GM18499 (cell line): ENCODE measurements around the gene TUBB1.
"Not testable (repeated sequence)": the region's sequence is repeated elsewhere in the genome, so short reads cannot be mapped to it uniquely, and the experiment has no call there.

Source experiments
- ATAC-seq: cut with Tn5 transposase; IDR thresholded peaks from one replicate; pipeline ENCODE4 v1.9.1; 2021; ENCODE audit warnings: moderate number of reproducible peaks; ENCODE audit not compliant: insufficient read depth, unreplicated experiment

The TUBB1 gene

DNA sequence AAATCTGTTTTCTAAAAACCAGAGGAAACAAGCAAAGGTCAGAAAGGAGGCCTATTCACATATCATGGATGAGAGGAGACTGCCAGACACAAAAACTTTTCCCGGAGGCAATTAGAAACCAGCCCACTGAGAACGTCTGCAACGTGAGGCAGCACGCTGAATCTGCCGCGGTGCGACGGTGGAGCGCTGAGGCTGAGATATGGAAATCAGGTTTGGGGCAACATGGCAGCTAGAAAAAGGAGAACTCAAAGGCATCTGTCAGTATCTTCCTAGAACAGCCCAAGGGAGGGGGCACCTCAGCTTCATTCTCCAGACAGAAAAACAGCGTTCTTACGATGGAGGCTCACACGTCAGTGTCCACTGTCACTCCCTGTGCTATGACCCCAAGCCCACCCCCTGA lies 18.2 kb downstream of the TUBB1 start:
- no peak for ATAC-seq

DNA sequence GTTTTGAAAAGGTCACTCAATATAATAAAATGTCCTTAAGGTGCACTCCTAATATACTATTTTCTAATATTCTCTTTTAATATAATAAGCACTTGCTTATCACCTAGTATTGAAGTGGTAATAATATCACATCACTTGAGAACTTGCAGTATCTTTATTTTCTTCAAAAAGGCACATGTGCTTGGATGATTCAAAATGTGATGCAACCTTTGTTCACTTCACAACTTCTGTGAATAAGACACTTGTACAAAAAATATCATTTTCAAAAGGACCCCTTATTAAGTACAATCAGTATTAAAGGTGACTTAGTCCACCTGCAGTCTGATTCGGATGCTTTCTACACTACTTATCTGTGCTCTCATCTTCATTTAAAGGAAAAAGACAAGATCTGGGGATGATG lies 20.0 kb downstream of the TUBB1 start:
- ATAC-seq = no peak

DNA sequence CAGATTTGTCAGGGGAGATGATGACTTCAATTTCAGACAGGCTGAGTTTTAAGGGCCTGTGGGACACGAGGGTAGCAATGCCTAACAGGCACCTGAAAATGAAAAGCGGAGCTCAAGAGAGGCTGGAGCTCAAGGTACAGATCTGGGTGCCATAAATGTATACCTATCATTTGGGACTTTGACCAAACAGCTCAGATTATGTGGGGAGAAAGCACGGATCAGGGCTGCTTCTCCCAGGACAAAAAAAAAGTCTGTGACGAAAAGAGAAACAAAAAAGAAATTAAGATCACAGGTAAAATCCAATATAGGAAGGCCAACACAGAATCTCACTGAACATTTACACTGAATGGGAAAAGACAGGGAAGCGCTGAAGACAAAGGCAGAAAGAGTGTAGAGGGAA lies 21.4 kb downstream of the TUBB1 start:
- ATAC-seq = no peak

DNA sequence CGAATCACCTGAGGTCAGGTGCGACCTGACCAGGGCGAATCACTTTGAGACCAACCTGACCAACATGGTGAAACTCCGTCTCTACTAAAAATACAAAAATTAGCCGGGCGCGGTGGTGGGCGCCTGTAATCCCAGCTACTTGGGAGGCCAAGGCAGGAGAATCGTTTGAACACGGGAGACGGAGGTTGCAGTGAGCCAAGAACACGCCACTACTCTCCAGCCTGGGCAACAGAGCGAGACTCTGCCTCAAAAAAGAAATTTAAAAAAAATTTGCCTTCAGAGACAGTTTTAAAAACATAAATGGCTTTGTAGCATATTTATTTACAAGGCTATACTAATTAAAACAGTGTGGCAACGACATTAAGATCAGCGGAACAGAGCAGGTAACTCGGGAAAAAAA lies 22.3 kb downstream of the TUBB1 start:
- ATAC-seq = not testable (repeated sequence)

DNA sequence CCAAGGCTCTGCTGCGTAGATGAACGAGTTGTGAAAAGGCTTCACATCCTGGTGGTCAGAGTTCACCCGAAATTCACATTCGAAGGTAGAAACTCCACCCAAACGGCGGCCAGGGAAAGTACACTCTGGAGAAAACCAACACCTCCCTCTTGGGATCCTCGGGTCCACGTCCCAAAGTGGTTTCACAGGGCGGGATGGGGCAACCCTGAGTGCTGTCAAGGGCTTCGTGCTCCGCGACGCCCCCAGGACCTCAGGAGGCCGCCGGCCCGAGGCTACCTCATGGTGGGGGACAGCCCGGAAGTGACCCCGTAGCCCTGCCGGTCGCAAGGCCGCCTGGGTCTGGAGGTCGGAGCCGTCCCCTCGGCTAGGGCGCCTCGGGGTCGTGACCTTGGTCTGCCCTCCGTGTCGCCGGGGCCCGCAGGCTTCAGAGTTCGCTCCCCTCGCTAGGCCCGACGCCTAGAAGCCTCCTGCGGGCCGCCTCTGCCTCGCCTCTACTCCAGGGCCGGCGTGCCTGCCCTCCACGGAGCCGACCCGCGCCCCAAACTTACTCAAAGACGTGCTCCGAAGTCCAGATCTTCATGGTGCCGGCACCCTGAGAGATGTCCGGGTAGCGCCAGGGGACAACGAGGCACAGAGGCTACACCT lies 23.0 kb downstream of the TUBB1 start, which contains the start of gene PRELID3B:
Gene PRELID3B (minus strand): TSS at position 636 of the 645 bp plus-strand sequence. CDS start 56 bp downstream, at position 580.
- ATAC-seq = peak; percentile 7

DNA sequence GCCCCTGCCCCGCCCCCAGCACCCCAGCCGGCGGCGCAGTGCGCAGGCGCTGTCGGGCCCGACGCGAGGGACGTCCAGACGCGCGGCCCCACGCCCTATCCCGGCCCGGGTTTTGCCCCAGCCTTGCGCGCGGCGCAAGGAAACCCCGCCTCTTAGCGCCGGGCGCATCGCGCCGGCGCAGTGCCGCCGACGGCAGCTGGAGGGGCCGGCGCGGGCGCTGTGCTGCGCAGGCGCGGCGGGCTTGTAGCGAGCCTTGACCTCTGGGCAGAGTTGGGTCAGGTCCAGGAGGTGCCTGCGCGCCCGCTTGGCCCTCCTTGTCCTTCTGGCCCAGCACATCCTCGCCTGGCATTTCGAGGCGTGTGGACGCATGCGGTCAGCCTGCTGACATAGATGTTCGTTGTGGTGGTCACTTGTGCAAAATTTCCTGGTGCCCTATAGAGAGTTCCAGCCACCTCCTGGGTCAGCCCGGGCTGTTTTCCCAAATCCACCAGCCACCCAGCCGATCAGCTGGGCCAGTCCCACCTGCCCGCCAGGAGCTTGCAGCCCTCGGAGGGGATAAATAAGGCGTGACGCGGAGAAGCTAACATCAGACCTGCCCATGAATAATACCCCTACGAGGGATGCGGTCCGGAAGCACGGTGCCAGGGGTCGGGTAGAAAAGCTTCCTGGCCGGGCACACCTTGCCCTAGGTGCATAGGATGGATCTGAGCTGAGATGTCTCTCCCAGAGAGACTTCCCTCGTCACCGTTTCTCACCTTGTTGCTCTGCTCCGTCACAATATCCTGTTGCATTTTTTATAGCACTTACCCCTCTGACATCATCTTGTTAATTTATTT lies 23.8 kb downstream of the TUBB1 start:
- peak; percentile 73 for ATAC-seq

DNA sequence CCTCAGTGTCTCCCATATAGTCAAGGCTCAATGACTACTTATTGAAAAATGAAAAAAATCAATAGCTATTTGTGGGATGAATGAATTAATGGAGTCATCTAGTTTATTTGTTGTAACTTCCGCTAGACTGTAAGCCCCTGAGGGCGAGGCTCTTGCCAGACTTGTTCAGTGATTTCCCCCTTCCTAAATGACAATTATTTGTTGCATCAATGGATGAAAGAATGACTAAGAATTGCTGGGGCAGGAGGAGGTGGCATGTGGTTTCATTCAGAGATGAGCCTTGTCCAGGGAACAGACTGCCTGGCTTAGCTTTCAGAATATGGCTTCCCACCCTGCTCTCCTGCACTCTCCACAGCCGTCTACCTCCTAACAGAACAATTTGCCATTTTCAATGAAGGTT lies 24.5 kb downstream of the TUBB1 start:
- ATAC-seq = no peak

DNA sequence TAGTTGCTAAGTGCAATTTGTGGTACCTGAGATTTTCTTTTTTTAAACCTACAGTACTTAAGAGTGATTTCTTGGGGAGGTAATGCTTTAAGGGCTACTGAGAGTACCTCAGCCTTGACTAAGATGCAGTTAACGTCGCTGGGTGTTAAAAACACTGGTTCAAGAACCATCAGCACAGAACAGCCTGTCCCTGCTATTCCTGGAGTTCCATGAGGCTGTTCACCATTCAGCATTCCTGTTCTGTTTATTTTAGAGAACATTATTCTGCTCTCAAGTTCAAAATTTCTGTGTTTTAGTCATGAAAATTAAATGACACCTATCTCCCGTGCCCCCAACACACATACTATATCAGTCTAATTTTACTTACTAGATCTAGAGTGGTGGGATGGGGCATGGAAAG lies 25.1 kb downstream of the TUBB1 start:
- ATAC-seq = no peak

DNA sequence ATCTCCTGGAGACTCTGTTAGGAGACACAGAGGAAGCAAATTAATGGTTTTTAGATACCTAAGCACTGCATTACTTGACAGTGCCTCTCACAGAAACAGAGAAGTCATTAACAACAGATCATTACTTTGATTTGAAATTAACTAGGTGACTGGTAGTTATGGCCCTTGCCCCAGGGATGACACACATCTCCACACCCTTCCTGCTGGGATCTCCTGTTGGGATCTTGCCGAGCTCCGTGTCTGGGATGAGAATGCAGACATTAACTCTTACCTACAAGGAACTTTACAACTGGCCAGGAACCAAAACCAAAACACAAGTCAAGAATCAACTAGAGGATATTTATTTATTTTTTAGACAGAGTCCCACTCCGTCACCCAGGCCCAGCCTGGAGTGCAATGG lies 25.6 kb downstream of the TUBB1 start:
- ATAC-seq = no peak

DNA sequence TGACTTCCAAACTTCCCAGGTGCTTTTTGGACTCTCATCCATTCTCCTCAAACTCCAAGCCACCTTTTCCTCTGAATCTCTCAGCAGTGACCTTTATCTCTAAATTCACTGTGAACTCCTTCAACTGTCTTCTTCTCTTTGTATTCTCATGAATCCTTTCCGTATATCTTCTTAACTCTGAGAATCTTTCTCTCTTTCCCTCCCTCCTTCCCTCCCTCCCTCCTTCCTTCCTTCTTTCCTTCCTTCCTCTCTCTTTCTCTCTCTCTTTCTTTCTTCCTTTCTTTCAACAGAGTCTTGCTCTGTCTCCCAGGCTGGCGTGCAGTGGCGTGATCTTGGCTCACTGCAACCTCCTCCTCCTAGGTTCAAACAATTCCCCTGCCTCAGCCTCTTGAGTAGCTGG lies 27.6 kb downstream of the TUBB1 start:
- no peak for ATAC-seq

DNA sequence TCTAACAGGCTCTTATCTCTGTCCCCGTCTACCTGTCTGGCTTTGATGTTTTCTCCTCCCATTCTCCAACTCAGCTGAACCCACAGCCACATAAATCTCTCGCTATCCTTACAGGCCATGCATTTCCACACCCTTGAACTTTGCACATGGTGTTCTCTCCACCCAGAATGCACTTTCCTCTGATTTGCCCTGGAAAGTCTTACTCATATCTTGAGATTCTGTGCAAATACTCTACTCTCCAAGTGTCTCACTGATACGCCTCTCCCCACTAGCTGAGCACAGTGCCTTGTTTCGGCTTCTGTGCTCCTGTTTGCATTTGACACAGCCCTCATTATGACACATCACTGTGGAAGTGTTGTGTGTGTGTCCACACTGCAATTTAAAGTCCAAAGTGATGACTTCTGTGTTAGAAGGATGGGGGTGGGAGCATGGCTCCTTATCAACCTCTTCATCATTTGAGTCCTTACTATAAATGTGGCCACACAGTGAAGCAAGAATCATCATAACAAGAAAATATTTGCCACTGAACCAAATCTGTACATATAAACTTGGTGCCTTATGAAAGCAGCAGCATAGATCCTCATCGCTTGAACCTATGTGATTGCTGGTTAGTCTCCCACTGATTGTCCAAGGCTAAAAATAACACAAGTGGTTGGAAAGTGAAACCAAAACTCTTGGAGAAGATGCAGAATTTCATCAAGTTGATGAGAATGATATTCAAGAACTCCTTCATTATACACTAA lies 28.9 kb downstream of the TUBB1 start:
- ATAC-seq = no peak

DNA sequence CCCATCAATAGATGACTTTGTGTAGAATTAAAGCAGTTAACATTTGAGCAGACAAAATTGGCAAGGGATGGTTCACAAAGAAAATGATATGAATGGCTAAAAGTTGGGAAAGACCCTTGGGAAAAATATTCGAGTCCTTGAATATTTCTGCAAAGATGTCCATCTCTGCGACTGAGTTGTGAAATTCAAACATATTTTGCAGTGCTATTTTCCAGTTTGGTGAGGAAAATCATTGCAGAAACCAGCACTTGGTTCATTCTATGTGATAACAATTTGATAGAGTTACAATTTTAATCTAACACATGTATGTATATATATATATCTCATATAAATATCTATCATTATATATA lies 29.4 kb downstream of the TUBB1 start:
- no peak for ATAC-seq

DNA sequence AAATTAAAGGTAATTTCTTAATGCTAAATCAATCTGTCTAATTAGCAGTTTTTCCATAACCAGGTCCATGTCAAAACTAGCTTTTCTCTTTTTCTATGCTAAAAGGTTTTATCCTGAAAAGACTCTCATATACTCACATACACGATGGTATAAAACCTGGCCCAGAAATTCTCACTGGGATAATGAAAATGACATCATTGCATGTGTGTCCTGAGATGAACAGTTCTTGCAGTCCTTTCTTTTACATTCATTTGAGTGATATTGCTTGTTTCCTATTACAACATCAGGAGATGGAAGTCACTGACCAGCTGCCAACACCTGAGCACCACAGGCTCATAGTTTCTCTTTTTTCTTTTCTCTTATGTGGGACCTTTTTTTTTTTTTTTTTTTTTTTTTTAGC lies 31.2 kb downstream of the TUBB1 start:
- ATAC-seq = no peak

DNA sequence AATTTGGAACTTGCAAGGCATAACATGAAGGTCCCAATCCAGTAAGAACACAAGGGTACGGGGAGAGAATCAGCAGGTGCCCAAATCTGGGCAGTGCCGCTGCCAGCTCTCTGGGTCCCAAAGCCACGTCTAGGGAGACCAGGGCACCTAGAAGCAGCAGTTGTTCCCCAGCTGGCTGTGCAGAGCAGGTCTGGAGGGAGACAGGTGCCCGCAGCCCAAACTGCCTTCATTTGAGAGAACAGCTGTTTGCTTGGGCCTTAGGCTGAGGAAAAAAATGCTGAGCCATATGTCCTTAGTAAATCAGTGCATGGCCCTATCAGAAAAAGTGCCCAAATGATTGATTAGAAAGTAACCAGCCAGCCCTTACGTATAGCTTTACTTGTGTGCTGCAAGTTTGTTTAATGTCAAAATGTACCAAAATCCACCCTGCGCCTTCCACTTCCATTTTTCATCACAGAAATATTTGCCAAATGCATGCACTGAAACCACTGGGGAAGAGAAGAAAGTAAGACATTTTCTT lies 32.5 kb downstream of the TUBB1 start:
- ATAC-seq = no peak

DNA sequence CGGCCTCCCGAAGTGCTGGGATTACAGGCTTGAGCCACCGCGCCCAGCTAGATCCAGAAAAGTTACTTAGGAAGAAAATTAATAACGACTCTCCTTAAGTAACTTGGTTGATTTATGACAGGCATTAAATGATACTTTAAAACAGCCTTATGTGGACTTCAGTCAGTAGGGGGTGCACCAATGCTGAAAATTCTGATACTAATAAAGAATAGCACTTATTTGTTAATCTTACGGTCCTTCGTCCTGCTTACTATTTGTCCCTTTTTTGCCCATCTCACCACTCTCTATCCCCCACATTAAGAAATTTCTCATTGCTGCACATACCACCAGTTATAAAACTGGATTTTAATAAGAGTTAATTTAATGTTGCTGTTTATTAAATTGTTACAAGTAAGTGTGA lies 36.1 kb downstream of the TUBB1 start:
- no peak for ATAC-seq

DNA sequence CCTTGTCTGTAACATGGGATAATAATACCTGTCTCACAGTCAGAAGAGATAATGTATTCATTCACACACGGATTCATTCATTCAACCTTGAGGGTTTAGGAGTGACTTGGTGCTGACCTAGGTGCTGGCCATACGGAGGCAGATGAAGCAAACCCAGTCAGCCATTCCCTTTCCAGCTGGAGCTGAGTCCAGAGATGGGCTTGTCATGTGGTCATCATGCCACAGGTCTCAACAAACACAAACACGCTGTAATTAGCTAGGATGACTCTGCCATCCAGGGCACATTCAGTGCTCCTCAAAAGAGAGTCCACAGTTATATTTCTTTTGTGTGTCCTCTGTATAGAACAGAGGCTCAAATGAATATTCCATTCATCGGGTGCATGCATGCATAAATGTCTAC lies 42.9 kb downstream of the TUBB1 start:
- ATAC-seq = no peak

DNA sequence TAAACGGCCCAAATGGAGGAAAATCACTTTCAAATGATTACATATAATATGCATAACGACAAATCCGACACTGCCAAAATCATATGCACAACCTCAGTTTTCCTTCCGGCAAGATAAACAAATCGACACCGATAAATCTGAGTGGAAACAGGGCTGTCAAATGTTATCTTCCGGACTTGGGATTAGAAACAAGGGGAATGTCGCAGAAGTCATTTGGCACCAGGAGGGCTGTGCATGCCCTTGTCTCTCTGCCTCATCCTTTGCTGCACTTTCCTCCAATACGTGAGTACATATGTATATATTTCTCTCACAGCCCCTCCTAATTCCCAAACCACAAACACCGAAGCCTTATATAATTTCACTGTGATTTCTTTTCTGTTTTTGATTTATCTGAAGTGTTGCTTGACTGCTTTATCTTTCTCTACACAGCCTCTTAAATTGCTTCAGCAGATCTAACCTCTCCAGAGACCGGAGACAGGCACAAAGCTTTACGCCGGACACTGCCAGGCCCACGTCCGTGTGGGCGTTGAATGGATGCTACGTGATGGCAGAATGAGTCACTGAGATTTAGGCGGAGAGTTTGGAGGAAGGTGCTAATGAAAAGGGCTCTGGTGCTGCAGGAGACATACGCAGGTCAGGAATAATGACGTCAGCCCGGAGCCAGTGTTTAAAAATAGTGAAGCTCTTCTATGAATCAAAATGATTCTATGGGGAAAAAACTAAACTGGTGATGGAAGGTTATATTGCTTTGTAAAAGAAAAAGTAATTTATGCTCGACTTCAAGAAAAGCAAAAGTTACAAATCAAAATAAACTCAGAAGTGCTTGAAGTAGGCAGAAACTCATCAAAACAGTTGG lies 44.4 kb downstream of the TUBB1 start:
- ATAC-seq = no peak

DNA sequence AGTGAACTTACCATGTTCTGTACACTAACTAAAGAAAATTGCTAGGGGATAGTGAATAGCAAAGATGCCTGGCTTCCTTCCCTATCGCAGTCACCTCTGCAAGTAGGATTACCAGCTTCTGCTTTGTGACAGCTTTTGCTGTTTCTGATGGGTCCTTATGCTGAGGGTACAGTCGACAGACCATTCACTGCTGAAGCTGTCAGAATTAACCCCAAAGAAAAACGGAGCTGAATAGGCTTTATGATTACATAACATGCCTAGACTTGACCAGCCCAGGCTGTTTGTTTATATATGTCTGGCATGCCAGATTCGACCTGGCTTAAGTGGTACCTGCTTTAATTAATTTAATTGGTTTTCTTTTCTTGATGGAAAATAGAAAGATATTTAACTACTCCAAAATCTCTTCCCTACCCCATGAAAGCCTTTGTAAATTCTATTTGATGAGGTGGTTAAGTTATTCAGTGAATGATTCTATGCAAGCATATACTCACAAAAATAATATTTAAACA lies 45.0 kb downstream of the TUBB1 start:
- ATAC-seq = no peak

DNA sequence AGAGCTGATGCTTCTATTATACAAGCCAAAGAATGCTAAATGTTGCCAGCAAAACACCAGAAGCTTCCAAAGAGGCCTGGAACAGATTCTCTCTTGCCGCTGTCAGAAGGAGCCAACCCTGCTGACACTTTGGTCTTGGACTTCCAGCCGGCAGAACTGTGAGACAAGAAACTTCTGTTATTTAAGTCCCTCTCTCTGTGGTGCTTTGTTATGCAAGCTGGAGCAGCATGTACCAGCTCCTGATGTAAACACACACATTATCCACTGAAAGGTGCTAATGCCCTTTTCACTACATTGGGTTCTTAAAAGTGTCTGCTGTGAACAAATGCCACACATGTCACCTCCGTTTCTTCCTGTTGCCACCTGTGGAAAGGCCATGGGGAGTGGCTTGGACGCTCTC lies 49.3 kb downstream of the TUBB1 start:
- ATAC-seq = no peak

DNA sequence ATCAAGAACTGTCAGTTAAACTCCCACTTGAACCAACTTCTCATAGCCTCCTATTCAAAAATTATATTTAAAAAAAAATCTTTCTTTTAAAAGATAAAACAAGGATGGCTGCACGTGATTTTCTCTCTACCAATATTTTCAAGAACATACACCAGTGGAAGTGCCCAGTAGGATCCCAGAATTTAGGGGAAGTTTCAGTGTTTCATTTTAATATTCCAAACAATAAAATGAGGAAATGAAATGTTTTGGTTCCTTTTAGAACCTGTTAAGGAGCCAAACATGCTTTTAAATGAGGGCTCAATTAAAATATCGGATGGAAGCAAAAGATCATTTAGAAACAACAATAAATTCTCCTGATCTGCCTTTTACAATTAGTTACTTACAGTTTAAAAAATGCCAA lies 49.8 kb downstream of the TUBB1 start:
- ATAC-seq = no peak
